K562 (cell line): ENCODE results near the gene CEP170. TPM values are rescaled to one million over a fixed set of nuclear protein-coding genes. Genes with fewer than 3 reads are reported as not detected.
A peak's percentile ranks its signal among the peaks of the same experiment; 100 is the strongest.

ENCODE experiments used
- ATF4 ChIP-seq: fragments of 450-650 bp; formaldehyde crosslinking; IDR thresholded peaks from 2 replicates; pipeline ENCODE4 v1.4.0; 2022; ENCODE audit warnings: mild to moderate bottlenecking, moderate library complexity
- CBFA2T2 ChIP-seq: fragments of 450-650 bp; conservative IDR thresholded peaks from 2 replicates; pipeline ENCODE4 v1.6.1; 2017; ENCODE audit warnings: mild to moderate bottlenecking
- FOXK1 ChIP-seq: sonication (generic); formaldehyde crosslinking; IDR thresholded peaks from 2 replicates; pipeline ENCODE4 v1.8.0; 2022; ENCODE audit warnings: missing genetic modification reagents, mild to moderate bottlenecking, borderline replicate concordance
- HSF4 ChIP-seq: fragments of 250-450 bp; sonication (Bioruptor Pico); IDR thresholded peaks from 2 replicates; pipeline ENCODE4 v2.1.2; 2022; ENCODE audit warnings: mild to moderate bottlenecking, moderate library complexity, borderline replicate concordance
- KAT2B ChIP-seq: IDR thresholded peaks from one replicate; pipeline ENCODE4 v1.6.1; 2012; ENCODE audit warnings: low read depth, mild to moderate bottlenecking, control low read depth, inconsistent platforms, low read length, moderate library complexity
- NFIC ChIP-seq: fragments of 450-650 bp; IDR thresholded peaks from 2 replicates; pipeline ENCODE4 v1.6.1; 2017; ENCODE audit warnings: mild to moderate bottlenecking, inconsistent platforms
- NR2C1 ChIP-seq, 2 experiments: fragments of 450-650 bp; IDR thresholded peaks; 2 replicates each; pipeline ENCODE4 v1.6.1; 2017; ENCODE audit warnings: mild to moderate bottlenecking in 2 of 2, antibody characterized with exemption in 1 of 2, inconsistent platforms in 1 of 2, missing compliant biosample characterization in 1 of 2, missing genetic modification characterization in 1 of 2
- NRF1 ChIP-seq, 2 experiments: fragments of 450-650 bp; IDR thresholded peaks in 1 of 2; conservative IDR thresholded peaks in 1 of 2; 2 replicates each; pipeline ENCODE4 v1.6.1; 2014; ENCODE audit warnings: mild to moderate bottlenecking in 2 of 2
- POLR2AphosphoS2 ChIP-seq: IDR thresholded peaks from 2 replicates; pipeline ENCODE4 v1.6.1; 2012; ENCODE audit warnings: low read length, improper control_type of control experiment
- RAD21 ChIP-seq, 2 experiments: fragments of 250-450 bp in 1 of 2; fragments of 450-650 bp in 1 of 2; sonication (Bioruptor Pico) in 1 of 2; formaldehyde crosslinking in 1 of 2; IDR thresholded peaks in 1 of 2; conservative IDR thresholded peaks in 1 of 2; 2 replicates each; pipeline versions ENCODE4 v1.4.0 to v1.8.0; 2020 to 2022; ENCODE audit warnings: mild to moderate bottlenecking in 2 of 2, moderate library complexity in 1 of 2
- RBM15 ChIP-seq: fragments of 200-400 bp; formaldehyde crosslinking; IDR thresholded peaks from 2 replicates; pipeline ENCODE4 v1.6.1; 2018; ENCODE audit warnings: mild to moderate bottlenecking, low read length, moderate library complexity; ENCODE audit not compliant: insufficient read depth
- STAT6 ChIP-seq: sonication (generic); formaldehyde crosslinking; IDR thresholded peaks from 2 replicates; pipeline ENCODE4 v1.8.1; 2023; ENCODE audit warnings: mild to moderate bottlenecking, missing genetic modification reagents
- THRA ChIP-seq: fragments of 450-650 bp; IDR thresholded peaks from 2 replicates; pipeline ENCODE4 v1.6.1; 2017; ENCODE audit warnings: mild to moderate bottlenecking, moderate library complexity
- ZBTB26 ChIP-seq: fragments of 450-650 bp; formaldehyde crosslinking; IDR thresholded peaks from 2 replicates; pipeline ENCODE4 v1.4.0; 2022; ENCODE audit warnings: missing genetic modification characterization
- ZBTB34 ChIP-seq: fragments of 250-450 bp; sonication (Bioruptor Pico); IDR thresholded peaks from 2 replicates; pipeline ENCODE4 v1.8.0; 2021; ENCODE audit warnings: mild to moderate bottlenecking, moderate library complexity
- ZKSCAN3 ChIP-seq: fragments of 250-450 bp; sonication (Bioruptor Pico); IDR thresholded peaks from 2 replicates; pipeline ENCODE4 v1.4.0; 2020
- polyA plus RNA-seq, 8 experiments: library from polyadenylated mRNA; depleted of rRNA in 4 of 8; stranded (reverse) in 5 of 8; unstranded in 3 of 8; fragments of >200 nt; fragmentation: Nextera tagmentation in 2 of 8; fragmentation: Illumina TruSeq in 1 of 8; extraction: Ambion mirVana in 2 of 8; extraction: Trizol in 1 of 8; gene quantifications; 2 replicates each; pipeline versions ENCODE4 v1.2.1 to v1.2.3, GENCODE V29; 2011 to 2014; ENCODE audit warnings: inconsistent platforms in 1 of 8, missing spikeins in 1 of 8
- total RNA-seq, 7 experiments: library from RNA; depleted of rRNA in 6 of 7; stranded (reverse); fragments of >200 nt in 6 of 7; fragmentation: Illumina TruSeq in 2 of 7; extraction: Trizol in 2 of 7; gene quantifications; 2 replicates each; pipeline versions ENCODE4 v1.2.1 to v1.2.3, GENCODE V29; 2011 to 2021; ENCODE audit warnings: low replicate concordance in 1 of 7

The CEP170 gene
- total and polyA plus RNA-seq, 9 of the 15 experiments (the other 6 are each of a cell fraction or from before 2014, with no cell fraction given): 22.6 to 110 (median 68.5) TPM

GRCh38 chr1:243254927-243255790, at the start of gene CEP170 (continued):
- TF ChIP-seq THRA: no peak
- peak; percentile 26 to 33; a peak in 3 of 4 replicates for TF ChIP-seq RAD21 (CRISPR knock-in tag; conservative IDR thresholded peaks at IDR 0.05 in 1 of 2, IDR thresholded peaks at IDR 0.05 in 1 of 2)
- no peak for TF ChIP-seq POLR2AphosphoS2
- TF ChIP-seq ZKSCAN3: no peak
- no peak for TF ChIP-seq HSF4
- peak; percentile 98 to 99 for TF ChIP-seq NRF1 (conservative IDR thresholded peaks at IDR 0.05 in 1 of 2, IDR thresholded peaks at IDR 0.05 in 1 of 2)
- peak; percentile 79; the same call in 1 of the 2 replicates for TF ChIP-seq STAT6 (CRISPR knock-in tag)
- TF ChIP-seq ATF4 (CRISPR knock-in tag): peak; percentile 57; the same call in 1 of the 2 replicates
- peak; percentile 95 for TF ChIP-seq FOXK1
- 0 out of 2 replicates have a peak, but pooled peaks have one; percentile 71 for TF ChIP-seq ZBTB26
- no peak for TF ChIP-seq RBM15
- TF ChIP-seq ZBTB34 (CRISPR knock-in tag): no peak
- no peak for TF ChIP-seq CBFA2T2
- peak; percentile 55; the same call in 1 of the 2 replicates for TF ChIP-seq NR2C1 (IDR thresholded peaks at IDR 0.05)
- peak; percentile 80 for TF ChIP-seq NR2C1 (tag; IDR thresholded peaks at IDR 0.05)
- no peak for TF ChIP-seq KAT2B
- TF ChIP-seq NFIC: peak; percentile 62; the same call in 1 of the 2 replicates
